Thymus (tissue), 11 donors: Measurements from ENCODE around the gene TSEN2. TPM values are rescaled to one million over a fixed set of nuclear protein-coding genes. Genes with fewer than 3 reads are reported as not detected.
"Not testable (repeated sequence)": the region's sequence is repeated elsewhere in the genome, so short reads cannot be mapped to it uniquely, and the experiment has no call there.

Experiments
- DNase-seq, 9 donors: peaks; one replicate each; pipeline ENCODE4 v3.0.0-alpha.2; 2013; ENCODE audit warnings: low spot score in 9 of 9, low read depth in 6 of 9, missing footprints in 1 of 9
- H3K27ac ChIP-seq, 2 donors: one replicate each; pipeline ENCODE4 v1.5.1; 2013; ENCODE audit warnings: control low read depth in 1 of 2, low read depth in 1 of 2, low read length in 1 of 2, mild to moderate bottlenecking in 1 of 2, moderate library complexity in 1 of 2
- H3K27me3 ChIP-seq, 2 donors: one replicate each; pipeline ENCODE4 v1.5.1; 2013; ENCODE audit warnings: low read length in 1 of 2; ENCODE audit not compliant: control insufficient read depth in 2 of 2, insufficient read depth in 1 of 2
- H3K36me3 ChIP-seq, 2 donors: one replicate each; pipeline ENCODE4 v1.5.1; 2013; ENCODE audit warnings: low read length in 1 of 2, mild to moderate bottlenecking in 1 of 2, moderate library complexity in 1 of 2; ENCODE audit not compliant: control insufficient read depth in 2 of 2, insufficient read depth in 2 of 2
- H3K4me1 ChIP-seq, 2 donors: one replicate each; pipeline ENCODE4 v1.5.1; 2013; ENCODE audit warnings: low read length in 2 of 2; ENCODE audit not compliant: control insufficient read depth in 2 of 2, insufficient read depth in 2 of 2
- H3K4me3 ChIP-seq, 2 donors: one replicate each; pipeline ENCODE4 v1.5.1; 2013; ENCODE audit warnings: low read length in 2 of 2, control low read depth in 1 of 2, mild to moderate bottlenecking in 1 of 2
- H3K9me3 ChIP-seq, 2 donors: one replicate each; pipeline ENCODE4 v1.5.1; 2013; ENCODE audit warnings: low read length in 1 of 2, mild to moderate bottlenecking in 1 of 2; ENCODE audit not compliant: control insufficient read depth in 2 of 2, insufficient read depth in 1 of 2
- WGBS: extraction: QIAGEN DNeasy Blood & Tissue Kit; methylation state at CpG from one replicate; pipeline ENCODE4 v1.1.7; 2013; 5-methylcytosine and 5-hydroxymethylcytosine counted together
- polyA plus RNA-seq: library from polyadenylated mRNA; stranded (reverse); fragments of 200-250 nt; gene quantifications from one replicate; pipeline ENCODE4 v1.2.3, GENCODE V29; 2013
- total RNA-seq: library from RNA; stranded (reverse); fragments of 120-200 nt; gene quantifications from one replicate; pipeline ENCODE4 v1.2.4, GENCODE V29; 2013
- donor health status: healthy.

The TSEN2 gene
- total and polyA plus RNA-seq, 2 donors: 14.8 to 18.6 TPM

- Histone ChIP-seq H3K4me1 (no peaks in the 10 kb centered on the region), H3K9me3 (no peaks in the 10 kb centered on the region), H3K27ac (no peak overlapping the region), H3K27me3 (peaks cover 0 to 4% of the 10 kb centered on the region in 2 donors), H3K4me3 (no peak overlapping the region), H3K36me3 (no peaks in the 10 kb centered on the region)
- DNase-seq: no peak
- 86% methylated on average over 20 of the region's 20 CpGs for WGBS
Measured at GRCh38 chr3:12442654-12443501, 41.4 kb upstream of the TSEN2 start.

DNA sequence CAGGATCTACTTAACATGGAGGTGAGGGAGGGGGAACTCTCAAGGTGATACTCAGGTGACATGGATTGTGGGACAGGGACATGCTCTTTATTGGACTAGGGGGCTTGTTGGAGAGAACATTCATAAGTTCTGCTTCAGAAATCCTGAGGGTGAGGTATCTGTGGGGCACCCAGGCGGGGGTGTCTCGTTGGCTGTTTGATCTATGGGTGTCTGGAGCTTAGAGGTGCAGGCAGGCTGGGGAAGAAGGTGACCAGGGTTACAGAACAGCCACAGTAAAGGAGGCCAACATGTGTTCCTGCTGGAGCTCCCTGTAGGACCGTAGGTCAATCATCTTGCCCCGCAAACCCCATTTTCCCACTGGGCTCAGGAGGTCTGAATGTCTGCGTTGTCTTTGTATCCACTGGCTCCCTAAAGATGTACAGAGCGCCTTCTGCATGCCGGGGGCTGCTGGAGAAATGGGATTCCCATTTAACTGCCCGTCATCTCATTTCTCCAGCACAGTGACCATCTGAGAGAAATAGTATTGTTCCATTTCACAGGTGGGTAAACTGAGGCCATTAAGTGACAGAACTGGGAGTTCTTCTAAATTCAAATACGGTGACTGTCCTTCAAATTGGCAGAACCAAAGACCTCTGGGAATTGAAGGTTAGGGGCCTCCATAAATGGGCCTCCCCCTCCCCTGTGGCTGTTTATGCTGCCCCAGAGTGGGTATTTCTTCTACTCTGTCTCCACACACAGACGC is 40.3 kb upstream of the TSEN2 start:
- Histone ChIP-seq H3K36me3 (no peaks in the 10 kb centered on the region), H3K27me3 (peaks cover 0 to 4% of the 10 kb centered on the region in 2 donors), H3K4me1 (no peaks in the 10 kb centered on the region), H3K27ac (no peak overlapping the region), H3K4me3 (no peak overlapping the region), H3K9me3 (no peaks in the 10 kb centered on the region)
- DNase-seq: no peak
- WGBS: 97% methylated on average over 10 of the region's 10 CpGs

DNA sequence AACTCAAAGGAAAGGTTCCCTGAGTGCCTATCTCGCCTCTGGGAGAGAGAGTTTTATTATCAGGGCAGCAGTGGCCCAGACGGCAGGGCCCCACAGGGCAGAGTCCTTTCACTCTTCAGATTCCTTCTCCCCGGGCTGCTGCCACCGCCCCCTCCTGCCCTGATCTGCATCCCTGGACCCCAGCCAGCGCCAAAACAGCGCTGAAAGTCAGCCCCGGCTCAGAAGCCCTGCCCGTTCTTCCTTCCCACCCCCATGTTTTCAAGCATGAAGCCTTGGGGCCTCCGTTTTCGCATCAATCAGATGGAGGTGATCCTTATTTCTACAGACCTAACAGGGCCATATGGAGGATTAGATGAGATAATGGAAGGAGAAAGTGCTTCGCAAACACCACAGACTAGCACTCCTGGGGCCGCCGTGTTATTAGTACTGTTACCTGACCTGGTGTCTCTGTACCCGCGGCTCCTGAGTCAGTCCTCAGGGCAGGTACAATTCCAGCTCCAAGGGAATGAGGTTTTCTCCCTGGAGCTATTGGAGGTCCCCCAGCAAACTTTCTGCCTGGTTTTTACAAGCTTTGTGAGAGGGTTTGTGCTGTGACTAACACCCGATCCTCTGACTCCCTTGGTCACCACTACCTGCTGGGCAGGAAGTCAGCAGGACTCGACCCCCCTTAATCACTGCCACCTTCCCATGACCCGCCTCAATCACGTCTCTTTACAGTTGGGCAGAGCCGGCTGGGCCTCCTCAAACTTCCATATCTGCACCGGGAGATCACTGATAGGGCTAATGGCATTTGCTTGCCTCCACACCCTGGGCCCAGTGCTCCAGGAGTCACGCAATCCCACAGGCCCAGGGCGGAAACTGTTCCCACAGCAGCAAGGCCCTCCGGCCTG is 39.5 kb upstream of the TSEN2 start:
- WGBS: 83% methylated on average over 24 of the region's 24 CpGs
- Histone ChIP-seq H3K27me3 (peaks cover 0 to 4% of the 10 kb centered on the region in 2 donors), H3K4me1 (no peaks in the 10 kb centered on the region), H3K4me3 (no peak overlapping the region), H3K36me3 (no peaks in the 10 kb centered on the region), H3K9me3 (no peaks in the 10 kb centered on the region), H3K27ac (no peak overlapping the region)
- DNase-seq: no peak

DNA sequence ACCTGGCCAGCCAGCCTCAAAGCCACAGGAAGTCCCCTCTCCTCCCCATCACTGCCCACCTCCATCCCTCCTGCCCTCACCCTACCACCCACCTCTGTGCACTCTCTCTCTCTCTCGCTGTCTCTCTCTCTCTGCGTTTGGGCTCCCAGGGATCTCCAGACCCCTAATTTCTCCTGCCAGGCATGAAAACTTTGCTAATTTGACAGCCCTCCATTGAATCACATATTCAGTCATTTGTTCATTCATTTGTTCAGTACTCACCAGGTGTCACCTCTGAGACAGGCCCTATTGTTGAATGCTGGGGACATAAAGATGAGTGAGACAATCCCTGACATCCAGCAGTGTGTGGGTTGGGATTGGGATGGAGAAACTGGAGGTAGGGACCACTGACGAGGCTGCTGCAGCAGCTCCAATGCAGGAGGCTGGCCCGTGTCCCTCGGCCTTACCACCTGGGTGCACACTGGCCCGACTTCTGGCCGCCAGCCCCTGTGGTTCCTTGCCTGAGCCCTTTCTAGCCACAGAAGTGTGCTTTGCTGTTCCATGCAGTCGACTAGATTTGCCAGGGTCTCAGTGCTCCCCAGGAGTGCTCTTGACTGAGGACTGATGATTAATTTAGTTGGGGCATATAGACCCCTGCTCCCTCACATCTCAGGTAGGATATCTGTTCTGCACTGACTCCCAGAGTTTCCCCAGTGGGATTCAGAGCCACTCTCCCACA is 38.6 kb upstream of the TSEN2 start:
- DNase-seq: no peak
- Histone ChIP-seq H3K4me1 (no peaks in the 10 kb centered on the region), H3K27ac (no peak overlapping the region), H3K9me3 (no peaks in the 10 kb centered on the region), H3K27me3 (peaks cover 0 to 4% of the 10 kb centered on the region in 2 donors), H3K36me3 (no peaks in the 10 kb centered on the region), H3K4me3 (no peak overlapping the region)
- 97% methylated on average over 8 of the region's 8 CpGs for WGBS

GRCh38 chr3:12446298-12446697 is 38.0 kb upstream of the TSEN2 start:
- Histone ChIP-seq H3K27ac (no peak overlapping the region), H3K27me3 (peaks cover 0 to 4% of the 10 kb centered on the region in 2 donors), H3K4me3 (no peak overlapping the region), H3K36me3 (no peaks in the 10 kb centered on the region), H3K9me3 (no peaks in the 10 kb centered on the region), H3K4me1 (no peaks in the 10 kb centered on the region)
- no peak for DNase-seq
- WGBS: 97% methylated on average over 7 of the region's 7 CpGs

DNA sequence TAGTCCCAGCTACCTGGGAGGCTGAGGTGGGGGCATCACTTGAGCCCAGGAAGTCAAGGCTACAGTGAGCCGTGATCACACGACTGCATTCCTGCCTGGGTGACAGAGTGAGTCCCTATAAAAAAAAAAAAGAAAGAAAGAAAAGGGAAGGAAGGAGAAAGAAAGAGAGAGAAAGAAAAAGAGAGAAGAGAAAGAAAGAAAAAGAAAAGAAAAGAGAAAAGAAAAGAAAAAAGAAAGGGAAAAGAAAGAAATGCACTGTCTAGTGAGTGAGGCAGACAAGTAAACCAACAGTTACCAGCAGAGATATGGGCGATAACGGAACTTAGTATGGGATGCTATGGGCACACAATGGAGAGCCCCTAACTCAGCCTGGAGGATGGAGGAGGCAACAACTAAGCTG is 37.2 kb upstream of the TSEN2 start:
- H3K9me3 ChIP-seq: no peaks in the 10 kb centered on the region
- no peaks in the 10 kb centered on the region for H3K36me3 ChIP-seq
- no peak overlapping the region for H3K27ac ChIP-seq
- no peak overlapping the region for H3K4me3 ChIP-seq
- peaks cover 0 to 4% of the 10 kb centered on the region in 2 donors for H3K27me3 ChIP-seq
- 97% methylated on average over 4 of the region's 4 CpGs for WGBS
- no peaks in the 10 kb centered on the region for H3K4me1 ChIP-seq
- no peak for DNase-seq

DNA sequence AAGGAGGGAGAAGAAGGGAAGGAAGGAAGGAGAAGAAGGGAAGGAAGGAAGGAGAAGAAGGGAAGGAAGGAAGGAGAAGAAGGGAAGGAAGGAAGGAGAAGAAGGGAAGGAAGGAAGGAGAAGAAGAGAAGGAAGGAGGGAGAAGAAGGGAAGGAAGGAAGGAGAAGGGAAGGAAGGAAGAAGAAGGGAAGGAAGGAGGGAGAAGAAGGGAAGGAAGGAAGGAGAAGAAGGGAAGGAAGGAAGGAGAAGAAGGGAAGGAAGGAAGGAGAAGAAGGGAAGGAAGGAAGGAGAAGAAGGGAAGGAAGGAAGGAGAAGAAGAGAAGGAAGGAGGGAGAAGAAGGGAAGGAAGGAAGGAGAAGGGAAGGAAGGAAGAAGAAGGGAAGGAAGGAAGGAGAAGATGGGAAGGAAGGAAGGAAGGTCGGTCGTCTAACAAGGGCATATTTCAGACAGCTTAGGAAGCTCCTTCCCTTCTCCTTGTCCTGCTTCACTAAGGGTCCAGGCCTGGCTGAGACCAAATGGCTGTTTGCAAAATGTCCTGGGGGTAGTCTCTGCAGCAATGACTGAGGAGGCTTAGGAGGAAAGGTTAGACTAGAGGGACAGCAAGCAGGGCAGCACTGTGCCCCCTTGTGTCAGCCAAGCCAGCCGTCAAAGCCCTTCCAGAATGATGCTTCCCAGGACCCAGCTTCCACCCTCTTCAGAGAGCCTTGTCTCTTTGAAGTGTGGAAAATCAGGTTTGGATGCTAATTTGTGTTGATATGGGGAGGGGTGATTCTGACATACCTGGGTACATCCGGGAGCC is 35.7 kb upstream of the TSEN2 start:
- not testable (repeated sequence) for H3K4me1 ChIP-seq, H3K4me3 ChIP-seq, H3K27ac ChIP-seq

More for the DNA sequence above, 35.7 kb upstream of the TSEN2 start:
- DNase-seq, H3K36me3 ChIP-seq, H3K27me3 ChIP-seq, H3K9me3 ChIP-seq: not testable (repeated sequence)
- WGBS: 88% methylated on average over 4 of the region's 4 CpGs
